AG08396 (cell line): Measurements from ENCODE around the gene SEM1.
"Not testable (repeated sequence)": the region's sequence is repeated elsewhere in the genome, so short reads cannot be mapped to it uniquely, and the experiment has no call there.

Experiments used
- DNase-seq: peaks from one replicate; pipeline ENCODE4 v3.0.0; 2012; ENCODE audit warnings: low spot score, mixed read lengths

Gene SEM1

GRCh38 chr7:96701258-96701657 lies 8.4 kb downstream of the SEM1 start:
- DNase-seq, result no peak

- DNase-seq, result no peak
Observed at GRCh38 chr7:96700516-96700915, 9.1 kb downstream of the SEM1 start.

- DNase-seq, result no peak
Observed at GRCh38 chr7:96699219-96699871, 10.3 kb downstream of the SEM1 start.

GRCh38 chr7:96698449-96698848 lies 11.2 kb downstream of the SEM1 start:
- not testable (repeated sequence) for DNase-seq

GRCh38 chr7:96697822-96698221 lies 11.8 kb downstream of the SEM1 start:
- no peak for DNase-seq

GRCh38 chr7:96695581-96695980 lies 14.1 kb downstream of the SEM1 start:
- no peak for DNase-seq

GRCh38 chr7:96694082-96694481 lies 15.6 kb downstream of the SEM1 start:
- DNase-seq, result no peak

- no peak for DNase-seq
Observed at GRCh38 chr7:96691702-96692101, 17.9 kb downstream of the SEM1 start.

GRCh38 chr7:96689414-96689813 lies 20.2 kb downstream of the SEM1 start:
- DNase-seq, result no peak

- no peak for DNase-seq
Observed at GRCh38 chr7:96686305-96686704, 23.3 kb downstream of the SEM1 start.

- no peak for DNase-seq
Observed at GRCh38 chr7:96685755-96686154, 23.9 kb downstream of the SEM1 start.

GRCh38 chr7:96685353-96685752 lies 24.3 kb downstream of the SEM1 start:
- DNase-seq, result no peak

- no peak for DNase-seq
Observed at GRCh38 chr7:96679886-96680285, 29.8 kb downstream of the SEM1 start.

- DNase-seq, result no peak
Observed at GRCh38 chr7:96676919-96677318, 32.7 kb downstream of the SEM1 start.

- no peak for DNase-seq
Observed at GRCh38 chr7:96675548-96675947, 34.1 kb downstream of the SEM1 start.

- no peak for DNase-seq
Observed at GRCh38 chr7:96674565-96674964, 35.1 kb downstream of the SEM1 start.

- DNase-seq, result no peak
Observed at GRCh38 chr7:96671854-96672253, 37.8 kb downstream of the SEM1 start.

- DNase-seq, result no peak
Observed at GRCh38 chr7:96670338-96671289, 39.0 kb downstream of the SEM1 start.

- no peak for DNase-seq
Observed at GRCh38 chr7:96669812-96670211, 39.8 kb downstream of the SEM1 start.

GRCh38 chr7:96667026-96667425 lies 42.6 kb downstream of the SEM1 start:
- DNase-seq, result no peak

- DNase-seq, result no peak
Observed at GRCh38 chr7:96665689-96666088, 44.0 kb downstream of the SEM1 start.

GRCh38 chr7:96664793-96665192 lies 44.9 kb downstream of the SEM1 start:
- no peak for DNase-seq

GRCh38 chr7:96663871-96664445 lies 45.7 kb downstream of the SEM1 start:
- DNase-seq, result no peak
